K562 (cell line): Measurements from ENCODE around the gene LCA5L. TPM values are rescaled to one million over a fixed set of nuclear protein-coding genes. Genes with fewer than 3 reads are reported as not detected.

Source experiments
- ATF1 ChIP-seq, 2 experiments: fragments of 450-650 bp in 1 of 2; IDR thresholded peaks; 2 replicates each; pipeline ENCODE4 v1.6.1; 2016; ENCODE audit warnings: missing compliant biosample characterization in 1 of 2, missing genetic modification characterization in 1 of 2
- ATF4 ChIP-seq: fragments of 450-650 bp; formaldehyde crosslinking; IDR thresholded peaks from 2 replicates; pipeline ENCODE4 v1.4.0; 2022; ENCODE audit warnings: mild to moderate bottlenecking, moderate library complexity
- CBFA2T2 ChIP-seq: fragments of 450-650 bp; conservative IDR thresholded peaks from 2 replicates; pipeline ENCODE4 v1.6.1; 2017; ENCODE audit warnings: mild to moderate bottlenecking
- FOXO4 ChIP-seq: fragments of 450-650 bp; formaldehyde crosslinking; IDR thresholded peaks from 2 replicates; pipeline ENCODE4 v1.4.0; 2020; ENCODE audit warnings: mild to moderate bottlenecking, moderate library complexity
- HDAC2 ChIP-seq: fragments of 450-650 bp; IDR thresholded peaks from 2 replicates; pipeline ENCODE4 v1.6.1; 2016; ENCODE audit warnings: mild to moderate bottlenecking
- HEY1 ChIP-seq: fragments of 250-450 bp; sonication (Bioruptor Pico); IDR thresholded peaks from 2 replicates; pipeline ENCODE4 v1.5.0; 2020; ENCODE audit warnings: mild to moderate bottlenecking, moderate library complexity, borderline replicate concordance
- HINFP ChIP-seq: fragments of 450-650 bp; conservative IDR thresholded peaks from 2 replicates; pipeline ENCODE4 v1.6.1; 2016; ENCODE audit warnings: missing genetic modification characterization, low read depth, mild to moderate bottlenecking, control low read depth, missing compliant biosample characterization
- MAFG ChIP-seq: fragments of 450-650 bp; conservative IDR thresholded peaks from 2 replicates; pipeline ENCODE4 v1.6.1; 2016; ENCODE audit warnings: missing genetic modification characterization, missing compliant biosample characterization
- MNT ChIP-seq, 2 experiments: fragments of 450-650 bp; conservative IDR thresholded peaks; 2 replicates each; pipeline ENCODE4 v1.6.1; 2017; ENCODE audit warnings: mild to moderate bottlenecking in 2 of 2, moderate library complexity in 2 of 2
- NELFE ChIP-seq: IDR thresholded peaks from 2 replicates; pipeline ENCODE4 v1.6.1; 2011; ENCODE audit warnings: mild to moderate bottlenecking; ENCODE audit not compliant: insufficient read depth, insufficient read length
- SETDB1 ChIP-seq: IDR thresholded peaks from one replicate; pipeline ENCODE4 v1.6.1; 2012; ENCODE audit warnings: low read length, control low read depth, inconsistent platforms
- TFE3 ChIP-seq: fragments of 450-650 bp; formaldehyde crosslinking; IDR thresholded peaks from 2 replicates; pipeline ENCODE4 v1.4.0; 2020; ENCODE audit warnings: mild to moderate bottlenecking, mixed read lengths
- ZBTB17 ChIP-seq: fragments of 450-650 bp; formaldehyde crosslinking; IDR thresholded peaks from 2 replicates; pipeline ENCODE4 v1.4.0; 2020; ENCODE audit warnings: mild to moderate bottlenecking
- ZC3H4 ChIP-seq: sonication (generic); formaldehyde crosslinking; IDR thresholded peaks from 2 replicates; pipeline ENCODE4 v1.9.0; 2021; ENCODE audit warnings: missing genetic modification reagents, borderline replicate concordance
- ZNF639 ChIP-seq, 2 experiments: fragments of 200-800 bp in 1 of 2; sonication (Bioruptor generic) in 1 of 2; sonication (generic) in 1 of 2; formaldehyde crosslinking in 1 of 2; IDR thresholded peaks in 1 of 2; conservative IDR thresholded peaks in 1 of 2; 2 replicates each; pipeline versions ENCODE4 v1.5.0 to v1.6.1; 2016 to 2020; ENCODE audit warnings: missing compliant biosample characterization in 1 of 2, missing genetic modification characterization in 1 of 2, missing genetic modification reagents in 1 of 2
- ZNF644 ChIP-seq: fragments of 200-800 bp; sonication (Bioruptor generic); IDR thresholded peaks from 2 replicates; pipeline ENCODE4 v1.6.1; 2016; ENCODE audit warnings: low read depth, missing genetic modification characterization, missing compliant biosample characterization
- ZNF778 ChIP-seq: fragments of 450-650 bp; formaldehyde crosslinking; IDR thresholded peaks from 2 replicates; pipeline ENCODE4 v1.4.0; 2020; ENCODE audit warnings: mild to moderate bottlenecking, moderate library complexity
- polyA plus RNA-seq, 8 experiments: library from polyadenylated mRNA; depleted of rRNA in 4 of 8; stranded (reverse) in 5 of 8; unstranded in 3 of 8; fragments of >200 nt; fragmentation: Nextera tagmentation in 2 of 8; fragmentation: Illumina TruSeq in 1 of 8; extraction: Ambion mirVana in 2 of 8; extraction: Trizol in 1 of 8; gene quantifications; 2 replicates each; pipeline versions ENCODE4 v1.2.1 to v1.2.3, GENCODE V29; 2011 to 2014; ENCODE audit warnings: inconsistent platforms in 1 of 8, missing spikeins in 1 of 8
- total RNA-seq, 7 experiments: library from RNA; depleted of rRNA in 6 of 7; stranded (reverse); fragments of >200 nt in 6 of 7; fragmentation: Illumina TruSeq in 2 of 7; extraction: Trizol in 2 of 7; gene quantifications; 2 replicates each; pipeline versions ENCODE4 v1.2.1 to v1.2.3, GENCODE V29; 2011 to 2021; ENCODE audit warnings: low replicate concordance in 1 of 7

LCA5L gene
- total and polyA plus RNA-seq, 9 of the 15 experiments (the other 6 are each of a cell fraction or from before 2014, with no cell fraction given): 1.8 to 4.9 (median 3.8) TPM

GRCh38 chr21:39452207-39452969 lies 6.8 kb upstream of the LCA5L start (continued):
- TF ChIP-seq FOXO4 (CRISPR knock-in tag): no peak
- TF ChIP-seq ZNF778: no peak
- TF ChIP-seq HEY1 (CRISPR knock-in tag): no peak
- TF ChIP-seq TFE3 (CRISPR knock-in tag): no peak
- no peak for TF ChIP-seq MAFG (tag)
- peak; percentile 92 for TF ChIP-seq ATF4 (CRISPR knock-in tag)
- 0 out of 2 replicates have a peak, but pooled peaks have one; percentile 3 for TF ChIP-seq HINFP (tag)
- no peak for TF ChIP-seq CBFA2T2
- TF ChIP-seq NELFE: no peak
- TF ChIP-seq ATF1 (CRISPR knock-in tag; IDR thresholded peaks at IDR 0.05): no peak
- TF ChIP-seq ATF1 (tag; IDR thresholded peaks at IDR 0.05): peak; percentile 86
- no peak for TF ChIP-seq SETDB1
- no peak for TF ChIP-seq ZNF644
- TF ChIP-seq HDAC2: no peak
- TF ChIP-seq ZBTB17 (CRISPR knock-in tag): no peak
- 0 out of 4 replicates have a peak, but pooled peaks of 1 of the 2 experiments have one; percentile 11 for TF ChIP-seq ZNF639 (CRISPR knock-in tag; conservative IDR thresholded peaks at IDR 0.05 in 1 of 2, IDR thresholded peaks at IDR 0.05 in 1 of 2)
- TF ChIP-seq ZC3H4 (CRISPR knock-in tag): no peak
- 0 out of 4 replicates have a peak, but pooled peaks of 1 of the 2 experiments have one; percentile 11 for TF ChIP-seq MNT (conservative IDR thresholded peaks at IDR 0.05)
